WTC11 (cell line): ENCODE measurements around the gene VEGFB.

ENCODE experiments used
- ATF1 ChIP-seq: sonication (generic); formaldehyde crosslinking; IDR thresholded peaks from 2 replicates; pipeline ENCODE4 v1.8.1; 2023; ENCODE audit warnings: mild to moderate bottlenecking, moderate library complexity, missing genetic modification reagents
- ATF2 ChIP-seq: sonication (generic); formaldehyde crosslinking; IDR thresholded peaks from 2 replicates; pipeline ENCODE4 v1.8.1; 2022; ENCODE audit warnings: low read depth, missing genetic modification reagents, borderline replicate concordance
- ATF3 ChIP-seq: sonication (generic); formaldehyde crosslinking; conservative IDR thresholded peaks from 2 replicates; pipeline ENCODE4 v1.8.1; 2022; ENCODE audit warnings: mild to moderate bottlenecking, missing genetic modification reagents
- CREB1 ChIP-seq: sonication (generic); formaldehyde crosslinking; IDR thresholded peaks from 2 replicates; pipeline ENCODE4 v1.8.0; 2023; ENCODE audit warnings: mild to moderate bottlenecking, missing genetic modification reagents
- ERG ChIP-seq: fragments of 250-450 bp; sonication (Bioruptor Pico); IDR thresholded peaks from 2 replicates; pipeline ENCODE4 v1.8.0; 2021; ENCODE audit warnings: mild to moderate bottlenecking
- ESRRA ChIP-seq: sonication (generic); formaldehyde crosslinking; IDR thresholded peaks from 2 replicates; pipeline ENCODE4 v1.8.1; 2022; ENCODE audit warnings: mild to moderate bottlenecking, missing genetic modification reagents, borderline replicate concordance
- FOXK1 ChIP-seq: sonication (generic); formaldehyde crosslinking; IDR thresholded peaks from 2 replicates; pipeline ENCODE4 v1.8.0; 2022; ENCODE audit warnings: mild to moderate bottlenecking, moderate library complexity, missing genetic modification reagents
- TF ChIP-seq, protein P1 (sequence below): fragments of 200-600 bp; IDR thresholded peaks from 2 replicates; pipeline ENCODE4 v1.8.0; 2022; ENCODE audit warnings: antibody characterized with exemption
- TF ChIP-seq, protein P2 (sequence below): sonication (generic); formaldehyde crosslinking; IDR thresholded peaks from 2 replicates; pipeline ENCODE4 v1.8.1; 2022; ENCODE audit warnings: mild to moderate bottlenecking, moderate library complexity, missing genetic modification reagents

- TF ChIP-seq FOXK1 (CRISPR knock-in tag) (no peak), ATF2 (CRISPR knock-in tag) (no peak), ATF1 (CRISPR knock-in tag) (no peak), ESRRA (CRISPR knock-in tag) (no peak), ERG (no peak), ATF3 (no peak), CREB1 (CRISPR knock-in tag) (no peak)
- TF ChIP-seq, protein P1, sequence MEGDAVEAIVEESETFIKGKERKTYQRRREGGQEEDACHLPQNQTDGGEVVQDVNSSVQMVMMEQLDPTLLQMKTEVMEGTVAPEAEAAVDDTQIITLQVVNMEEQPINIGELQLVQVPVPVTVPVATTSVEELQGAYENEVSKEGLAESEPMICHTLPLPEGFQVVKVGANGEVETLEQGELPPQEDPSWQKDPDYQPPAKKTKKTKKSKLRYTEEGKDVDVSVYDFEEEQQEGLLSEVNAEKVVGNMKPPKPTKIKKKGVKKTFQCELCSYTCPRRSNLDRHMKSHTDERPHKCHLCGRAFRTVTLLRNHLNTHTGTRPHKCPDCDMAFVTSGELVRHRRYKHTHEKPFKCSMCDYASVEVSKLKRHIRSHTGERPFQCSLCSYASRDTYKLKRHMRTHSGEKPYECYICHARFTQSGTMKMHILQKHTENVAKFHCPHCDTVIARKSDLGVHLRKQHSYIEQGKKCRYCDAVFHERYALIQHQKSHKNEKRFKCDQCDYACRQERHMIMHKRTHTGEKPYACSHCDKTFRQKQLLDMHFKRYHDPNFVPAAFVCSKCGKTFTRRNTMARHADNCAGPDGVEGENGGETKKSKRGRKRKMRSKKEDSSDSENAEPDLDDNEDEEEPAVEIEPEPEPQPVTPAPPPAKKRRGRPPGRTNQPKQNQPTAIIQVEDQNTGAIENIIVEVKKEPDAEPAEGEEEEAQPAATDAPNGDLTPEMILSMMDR: no peak
- TF ChIP-seq, protein P2, sequence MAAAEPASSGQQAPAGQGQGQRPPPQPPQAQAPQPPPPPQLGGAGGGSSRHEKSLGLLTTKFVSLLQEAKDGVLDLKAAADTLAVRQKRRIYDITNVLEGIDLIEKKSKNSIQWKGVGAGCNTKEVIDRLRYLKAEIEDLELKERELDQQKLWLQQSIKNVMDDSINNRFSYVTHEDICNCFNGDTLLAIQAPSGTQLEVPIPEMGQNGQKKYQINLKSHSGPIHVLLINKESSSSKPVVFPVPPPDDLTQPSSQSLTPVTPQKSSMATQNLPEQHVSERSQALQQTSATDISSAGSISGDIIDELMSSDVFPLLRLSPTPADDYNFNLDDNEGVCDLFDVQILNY (CRISPR knock-in tag): no peak
These were observed 48.7 kb downstream of the VEGFB start for GRCh38 chr11:64283092-64283491.
